Mesothelial cell of epicardium (in vitro differentiated cells): ENCODE results near the gene FANCI. TPM values are rescaled to one million over a fixed set of nuclear protein-coding genes. Genes with fewer than 3 reads are reported as not detected.

Experiments used
- DNase-seq, 2 experiments: peaks; one replicate each; pipeline ENCODE4 v3.0.0; 2021; ENCODE audit warnings: low spot score in 2 of 2; ENCODE audit not compliant: unreplicated experiment in 2 of 2
- H3K27ac Mint-ChIP-seq: 2 replicates; pipeline ENCODE4 v1.8.0; 2021; ENCODE audit warnings: mixed read lengths
- H3K27me3 Mint-ChIP-seq: 2 replicates; pipeline ENCODE4 v1.8.0; 2021; ENCODE audit warnings: low read depth, mixed read lengths
- H3K36me3 Mint-ChIP-seq: 2 replicates; pipeline ENCODE4 v1.8.0; 2021; ENCODE audit warnings: mixed read lengths
- H3K4me1 Mint-ChIP-seq: 2 replicates; pipeline ENCODE4 v1.8.0; 2021; ENCODE audit warnings: mixed read lengths
- H3K4me3 Mint-ChIP-seq: 2 replicates; pipeline ENCODE4 v1.8.0; 2021; ENCODE audit warnings: mild to moderate bottlenecking, moderate library complexity, mixed read lengths
- H3K9me3 Mint-ChIP-seq: 2 replicates; pipeline ENCODE4 v1.8.0; 2021; ENCODE audit warnings: mixed read lengths
- total RNA-seq: library from RNA; stranded (reverse); gene quantifications from 3 replicates; pipeline ENCODE4 v1.2.1, GENCODE V29; 2021
- TF ChIP-seq, protein P1 (sequence below): fragments of 200-600 bp; sonication (generic); IDR thresholded peaks from one replicate; pipeline ENCODE4 v1.5.0; 2021; ENCODE audit warnings: antibody characterized with exemption; ENCODE audit not compliant: unreplicated experiment

Gene FANCI
- total RNA-seq, 1 donor from 2014 or later = 37.2 TPM

DNA sequence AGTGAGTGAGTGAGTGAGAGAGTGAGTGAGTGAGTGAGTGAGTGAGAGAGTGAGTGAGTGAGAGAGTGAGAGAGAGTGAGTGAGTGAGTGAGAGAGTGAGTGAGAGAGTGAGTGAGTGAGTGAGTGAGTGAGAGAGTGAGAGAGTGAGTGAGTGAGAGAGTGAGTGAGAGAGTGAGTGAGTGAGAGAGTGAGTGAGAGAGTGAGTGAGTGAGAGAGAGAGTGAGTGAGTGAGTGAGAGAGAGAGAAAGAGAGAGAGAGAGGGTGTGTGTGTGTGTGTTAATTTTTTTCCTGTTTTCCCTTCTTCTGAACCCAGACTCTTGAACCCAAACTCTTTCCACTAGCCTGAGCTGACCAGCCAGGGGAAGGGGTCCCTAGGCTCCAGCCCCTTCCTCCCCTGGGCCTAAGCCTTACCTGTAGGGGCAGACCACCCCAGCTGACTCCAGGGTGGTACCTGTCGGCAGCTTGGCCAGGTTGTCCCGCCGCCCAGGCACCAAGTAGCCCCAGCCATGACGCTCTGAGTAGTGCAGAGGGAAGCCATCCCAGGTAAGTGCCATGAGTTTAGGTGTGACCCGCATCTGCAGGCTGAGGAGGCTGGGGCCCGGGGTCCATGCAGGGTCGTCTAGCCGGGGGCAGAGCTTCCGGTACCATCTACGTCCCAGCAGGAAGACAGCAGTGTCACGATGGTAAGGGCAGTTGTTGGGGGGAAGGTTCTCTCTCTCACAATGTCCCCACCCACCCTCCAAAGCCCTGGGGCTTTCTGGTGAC, 81.4 kb downstream of the FANCI start:
- Mint-ChIP-seq H3K4me1 (no peaks in the 10 kb centered on the region), H3K9me3 (no peaks in the 10 kb centered on the region), H3K27me3 (no peaks in the 10 kb centered on the region), H3K27ac (no peak overlapping the region), H3K4me3 (no peak overlapping the region), H3K36me3 (peaks cover 39% of the 10 kb centered on the region)
- DNase-seq = no peak
- TF ChIP-seq, protein P1, sequence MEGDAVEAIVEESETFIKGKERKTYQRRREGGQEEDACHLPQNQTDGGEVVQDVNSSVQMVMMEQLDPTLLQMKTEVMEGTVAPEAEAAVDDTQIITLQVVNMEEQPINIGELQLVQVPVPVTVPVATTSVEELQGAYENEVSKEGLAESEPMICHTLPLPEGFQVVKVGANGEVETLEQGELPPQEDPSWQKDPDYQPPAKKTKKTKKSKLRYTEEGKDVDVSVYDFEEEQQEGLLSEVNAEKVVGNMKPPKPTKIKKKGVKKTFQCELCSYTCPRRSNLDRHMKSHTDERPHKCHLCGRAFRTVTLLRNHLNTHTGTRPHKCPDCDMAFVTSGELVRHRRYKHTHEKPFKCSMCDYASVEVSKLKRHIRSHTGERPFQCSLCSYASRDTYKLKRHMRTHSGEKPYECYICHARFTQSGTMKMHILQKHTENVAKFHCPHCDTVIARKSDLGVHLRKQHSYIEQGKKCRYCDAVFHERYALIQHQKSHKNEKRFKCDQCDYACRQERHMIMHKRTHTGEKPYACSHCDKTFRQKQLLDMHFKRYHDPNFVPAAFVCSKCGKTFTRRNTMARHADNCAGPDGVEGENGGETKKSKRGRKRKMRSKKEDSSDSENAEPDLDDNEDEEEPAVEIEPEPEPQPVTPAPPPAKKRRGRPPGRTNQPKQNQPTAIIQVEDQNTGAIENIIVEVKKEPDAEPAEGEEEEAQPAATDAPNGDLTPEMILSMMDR = no peak

DNA sequence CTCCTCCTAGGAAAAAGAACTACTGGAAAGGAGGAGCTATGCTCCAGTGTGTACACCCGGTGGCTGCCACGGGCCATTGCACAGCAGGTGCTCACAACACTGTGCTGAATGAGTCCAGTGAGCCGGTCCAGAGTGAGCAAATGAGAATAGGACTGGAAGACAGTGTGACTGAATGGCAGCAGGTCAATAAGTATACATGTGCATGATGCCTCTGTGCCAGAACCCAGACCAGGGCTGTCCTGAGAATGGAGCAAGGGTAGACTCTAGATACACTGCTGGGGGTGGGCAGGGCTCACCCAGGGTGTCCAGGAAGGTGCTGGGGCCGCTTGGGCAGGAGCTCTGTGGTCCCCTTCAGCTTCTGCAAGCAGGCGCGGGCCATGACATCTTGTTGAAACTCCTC, 82.5 kb downstream of the FANCI start:
- H3K36me3 Mint-ChIP-seq = peaks cover 38% of the 10 kb centered on the region
- peaks cover 4% of the 10 kb centered on the region for H3K4me1 Mint-ChIP-seq
- no peak for DNase-seq
- TF ChIP-seq, protein P1 = no peak
- H3K4me3 Mint-ChIP-seq = no peak overlapping the region
- no peak overlapping the region for H3K27ac Mint-ChIP-seq
- H3K9me3 Mint-ChIP-seq = no peaks in the 10 kb centered on the region
- H3K27me3 Mint-ChIP-seq = no peaks in the 10 kb centered on the region

DNA sequence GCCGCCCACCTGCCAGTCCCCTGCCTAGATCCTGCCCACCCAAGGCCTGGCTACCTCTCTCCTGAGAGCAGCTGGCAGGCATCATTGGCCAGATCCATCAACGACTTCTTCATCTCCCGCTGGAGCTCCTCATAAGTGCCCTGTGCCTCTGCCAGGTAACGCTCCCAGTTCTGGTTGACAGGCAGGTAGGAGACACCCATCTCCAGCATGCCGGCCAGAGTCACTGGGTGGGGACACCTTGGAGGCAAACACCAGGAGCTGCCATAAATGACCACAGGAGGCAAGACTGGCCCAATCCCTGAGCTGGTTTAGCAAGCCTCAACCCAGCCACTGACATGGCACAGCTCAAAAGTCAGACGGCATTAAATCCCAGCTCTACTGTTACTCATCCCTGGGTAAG, 83.3 kb downstream of the FANCI start:
- Mint-ChIP-seq H3K36me3 (peaks cover 38% of the 10 kb centered on the region), H3K4me1 (peaks cover 11% of the 10 kb centered on the region), H3K27me3 (no peaks in the 10 kb centered on the region), H3K4me3 (no peak overlapping the region), H3K27ac (no peak overlapping the region), H3K9me3 (no peaks in the 10 kb centered on the region)
- DNase-seq = no peak
- TF ChIP-seq, protein P1 = no peak

DNA sequence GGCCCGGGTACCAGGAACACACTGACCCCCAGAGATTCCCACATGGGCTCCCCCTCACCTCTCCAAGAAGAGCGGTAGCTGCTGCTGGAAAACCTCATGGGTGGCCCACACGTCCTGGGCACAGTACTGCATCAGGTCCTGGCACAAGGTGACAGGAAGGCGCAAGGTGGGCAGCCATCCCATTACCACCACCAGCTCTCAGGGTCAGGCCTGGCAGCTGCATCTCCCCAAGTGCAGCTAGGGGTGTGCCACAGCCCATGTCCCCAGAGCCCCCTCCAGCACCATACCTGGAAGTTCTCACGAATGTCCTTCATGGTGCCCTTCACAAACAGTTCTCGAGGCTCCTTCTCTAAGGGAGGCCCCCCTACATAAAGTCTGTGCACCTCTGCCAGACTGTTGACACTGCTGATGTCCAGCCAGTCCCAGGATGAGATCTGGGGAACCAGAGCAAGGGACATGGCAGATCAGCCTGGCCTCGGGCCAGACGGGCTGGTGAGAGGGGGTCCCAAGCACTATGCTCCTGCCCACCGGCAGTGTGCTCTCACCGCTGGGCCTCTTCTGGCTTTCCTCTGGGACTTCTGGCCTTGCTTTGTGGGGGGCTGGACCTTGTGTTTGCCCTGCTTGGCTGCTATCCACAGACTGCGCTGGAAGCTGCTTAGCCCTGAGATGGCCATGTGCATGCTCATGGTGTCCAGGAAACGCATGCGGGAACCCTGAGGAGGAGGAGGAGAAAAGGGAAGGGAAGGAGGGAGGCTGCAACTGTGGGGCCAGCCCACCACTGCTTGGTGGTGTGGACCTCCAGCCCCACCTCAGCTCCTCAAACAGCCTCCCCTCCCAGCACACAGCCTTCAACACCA, 84.8 kb downstream of the FANCI start:
- no peak for DNase-seq
- no peak overlapping the region for H3K4me3 Mint-ChIP-seq
- H3K27me3 Mint-ChIP-seq = no peaks in the 10 kb centered on the region
- H3K9me3 Mint-ChIP-seq = no peaks in the 10 kb centered on the region
- TF ChIP-seq, protein P1 = no peak
- H3K27ac Mint-ChIP-seq = no peak overlapping the region
- peaks cover 17% of the 10 kb centered on the region for H3K4me1 Mint-ChIP-seq
- H3K36me3 Mint-ChIP-seq = peaks cover 33% of the 10 kb centered on the region

DNA sequence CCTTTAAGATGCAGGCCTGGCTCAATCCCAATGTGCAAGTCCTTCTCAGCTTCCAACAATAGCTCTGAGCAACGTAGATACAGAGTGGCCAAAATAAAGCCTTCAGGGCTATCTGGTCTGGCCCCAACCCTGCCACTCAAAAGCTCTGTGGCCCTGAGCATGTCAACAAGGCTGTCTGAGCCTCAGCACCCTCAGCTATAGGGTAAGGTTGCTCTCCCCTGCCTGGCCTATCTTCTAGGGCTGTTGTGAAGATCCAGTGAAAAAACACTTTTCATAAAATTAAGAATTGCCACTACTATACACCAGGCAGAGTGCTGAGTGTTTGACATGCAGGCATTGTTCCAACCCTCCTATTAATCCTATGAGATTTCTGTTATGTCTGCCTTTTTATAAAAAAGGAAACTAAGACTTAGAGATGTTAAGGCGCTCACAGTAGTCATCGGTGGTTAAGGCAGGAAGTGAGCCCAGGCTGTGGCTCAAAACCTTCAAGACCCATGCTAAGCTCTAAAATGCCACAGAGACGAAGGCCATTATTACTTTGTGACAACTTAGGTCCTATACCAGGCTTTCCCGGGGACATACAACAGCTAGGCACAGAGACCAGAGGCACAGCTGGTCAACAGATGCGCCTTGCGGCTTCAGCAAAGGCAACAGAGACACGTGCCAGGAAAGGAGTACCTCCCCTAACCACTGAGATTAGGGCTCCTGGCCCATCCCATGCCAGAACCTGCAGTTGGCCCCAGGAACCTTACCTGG, 85.7 kb downstream of the FANCI start:
- peaks cover 19% of the 10 kb centered on the region for H3K4me1 Mint-ChIP-seq
- H3K9me3 Mint-ChIP-seq = no peaks in the 10 kb centered on the region
- TF ChIP-seq, protein P1 = no peak
- H3K4me3 Mint-ChIP-seq = no peak overlapping the region
- H3K36me3 Mint-ChIP-seq = peaks cover 31% of the 10 kb centered on the region
- no peak for DNase-seq
- H3K27ac Mint-ChIP-seq = no peak overlapping the region
- H3K27me3 Mint-ChIP-seq = no peaks in the 10 kb centered on the region
